ENCODE data around the gene OLIG2.
A peak's percentile ranks its signal among the peaks of the same experiment; 100 is the strongest.

OLIG2 gene

DNA sequence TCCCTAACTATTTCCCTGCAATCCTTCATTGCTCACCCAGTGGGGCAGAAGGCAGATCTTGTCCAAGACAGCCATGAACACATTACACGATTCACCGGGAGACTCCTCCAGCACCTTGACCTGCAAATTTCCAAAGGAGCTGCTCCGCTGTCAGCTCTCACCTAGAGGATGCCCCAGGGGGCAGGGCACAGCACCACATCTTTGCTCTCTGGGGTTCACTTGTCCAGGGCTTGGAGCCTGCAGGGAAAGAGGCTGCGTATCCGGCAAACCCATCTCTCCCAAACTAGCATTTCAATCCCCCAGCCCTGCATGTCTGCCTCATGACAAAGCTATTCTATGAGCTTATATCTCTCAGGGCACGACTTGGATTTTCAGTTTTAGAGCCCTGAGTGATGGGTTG, 35.1 kb upstream of the OLIG2 start:
- no peak for TF ChIP-seq CTCF (IDR thresholded peaks at IDR 0.05; ENCODE audit: low read depth, low read length)
- DNase-seq (ENCODE audit: extremely low read depth, low read depth): no peak

DNA sequence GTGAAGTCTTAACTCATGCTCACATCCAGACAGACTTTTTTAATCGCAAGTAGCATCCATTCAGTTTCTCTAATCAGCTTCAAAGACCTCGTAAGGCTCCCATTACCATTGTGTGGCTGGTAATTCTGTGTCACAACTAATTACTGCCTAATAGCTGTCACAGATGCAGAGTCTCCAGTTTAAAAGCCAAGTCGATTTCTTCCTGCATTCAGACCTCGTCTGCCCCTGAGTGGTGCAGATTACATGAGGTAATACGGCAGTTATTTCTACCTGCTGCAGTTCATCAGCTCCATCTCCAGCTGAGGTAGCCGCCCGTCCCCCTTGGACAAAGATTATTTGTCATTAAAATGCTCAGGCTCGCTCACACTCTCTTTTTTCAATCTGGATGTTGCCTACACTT, 34.4 kb upstream of the OLIG2 start:
- no peak for DNase-seq (ENCODE audit: extremely low read depth, low read depth)
- no peak for TF ChIP-seq CTCF (IDR thresholded peaks at IDR 0.05; ENCODE audit: low read depth, low read length)

DNA sequence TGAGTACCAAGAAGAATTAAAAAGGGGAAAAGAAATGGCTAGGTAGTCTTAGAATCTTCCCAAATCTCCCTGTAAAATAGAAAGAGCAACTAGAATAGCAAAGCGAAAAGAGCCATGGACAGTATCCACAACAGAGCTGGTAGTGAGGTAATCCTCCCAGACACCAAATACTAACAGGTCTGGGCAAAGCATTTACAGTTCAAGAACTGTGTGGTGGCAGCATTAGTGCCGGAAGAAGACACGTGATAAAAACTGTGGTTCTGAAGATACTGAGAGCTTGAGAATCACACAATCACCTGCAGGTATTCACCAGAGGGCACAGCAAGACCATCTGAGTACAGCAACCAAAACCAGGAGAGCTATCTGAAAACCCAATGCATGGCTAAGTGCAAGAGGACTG, 31.8 kb upstream of the OLIG2 start:
- no peak for DNase-seq (ENCODE audit: extremely low read depth, low read depth)
- no peak for TF ChIP-seq CTCF (IDR thresholded peaks at IDR 0.05; ENCODE audit: low read depth, low read length)

GRCh38 chr21:32994305-32994704, 31.4 kb upstream of the OLIG2 start:
- peak; percentile 1 for DNase-seq (ENCODE audit: extremely low read depth, low read depth)
- TF ChIP-seq CTCF (IDR thresholded peaks at IDR 0.05; ENCODE audit: low read depth, low read length): peak; percentile 42

GRCh38 chr21:33007747-33008146, 18.0 kb upstream of the OLIG2 start:
- DNase-seq (ENCODE audit: extremely low read depth, low read depth): no peak
- no peak for TF ChIP-seq CTCF (IDR thresholded peaks at IDR 0.05; ENCODE audit: low read depth, low read length)

DNA sequence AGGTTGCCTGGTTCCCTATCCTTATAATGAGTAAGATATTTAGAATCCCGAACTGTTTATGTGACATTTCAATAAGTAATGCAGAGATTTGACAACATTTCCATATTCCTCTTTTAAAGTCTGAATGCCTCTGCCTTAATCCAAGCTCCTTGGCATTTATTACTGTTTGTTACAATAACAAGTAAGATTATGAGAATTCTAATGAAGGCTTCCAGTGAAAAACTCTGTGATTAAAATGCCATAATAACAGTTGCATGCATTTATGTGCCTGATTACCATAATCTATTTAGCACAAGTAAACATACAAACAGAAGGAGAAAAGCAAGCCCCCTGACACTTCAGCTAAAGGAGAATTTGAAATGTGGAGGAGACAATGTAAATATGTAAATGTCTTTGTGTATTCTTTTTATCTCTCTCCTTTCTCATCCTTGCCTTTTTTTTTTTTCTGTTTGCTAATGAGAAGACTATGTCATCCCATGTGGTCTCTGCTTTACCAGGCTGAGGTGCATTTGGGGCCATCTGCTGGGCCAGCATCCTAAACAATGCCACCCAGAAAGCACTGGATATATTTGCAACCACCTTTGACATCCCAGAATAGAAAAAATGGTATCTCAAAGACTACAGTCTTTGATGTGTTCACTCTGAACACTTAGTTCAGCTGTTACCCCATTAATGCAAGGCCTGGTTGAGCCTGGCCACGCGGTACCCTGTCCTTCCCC, 17.2 kb upstream of the OLIG2 start:
- no peak for DNase-seq (ENCODE audit: extremely low read depth, low read depth)
- no peak for TF ChIP-seq CTCF (IDR thresholded peaks at IDR 0.05; ENCODE audit: low read depth, low read length)

DNA sequence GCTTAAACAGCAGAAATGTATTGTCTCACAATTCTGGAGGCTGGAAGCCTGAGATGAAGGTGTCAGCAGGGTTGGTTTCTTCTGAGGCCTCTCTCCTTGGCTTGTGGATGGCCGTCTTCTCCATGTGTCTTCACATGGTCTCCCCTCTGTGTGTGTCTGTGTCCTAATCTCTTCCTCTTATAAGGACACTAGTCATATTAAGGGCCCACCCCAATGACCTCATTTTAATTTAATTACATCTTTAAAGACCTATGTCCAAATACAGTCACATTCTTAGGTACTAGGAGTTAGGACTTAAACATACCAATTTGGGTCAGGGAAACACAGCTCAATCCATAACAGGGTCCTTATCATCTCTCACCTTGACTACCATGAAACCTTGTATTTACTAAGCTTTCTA, 14.8 kb upstream of the OLIG2 start:
- no peak for TF ChIP-seq CTCF (IDR thresholded peaks at IDR 0.05; ENCODE audit: low read depth, low read length)
- DNase-seq (ENCODE audit: extremely low read depth, low read depth): no peak

All from AG09319 (cell line).